T-helper 1 cell (primary cell): ENCODE data around the gene CCDC172.
A peak's percentile ranks its signal among the peaks of the same experiment; 100 is the strongest.

Source experiments
- DNase-seq, 5 donors: peaks; one replicate each; pipeline ENCODE4 v3.0.0-alpha.2; 2012 to 2020
- total RNA-seq, 4 donors: gene quantifications; one replicate each; lab custom pipeline; 2026; lab: John Stamatoyannopoulos, UW

Gene CCDC172, protein sequence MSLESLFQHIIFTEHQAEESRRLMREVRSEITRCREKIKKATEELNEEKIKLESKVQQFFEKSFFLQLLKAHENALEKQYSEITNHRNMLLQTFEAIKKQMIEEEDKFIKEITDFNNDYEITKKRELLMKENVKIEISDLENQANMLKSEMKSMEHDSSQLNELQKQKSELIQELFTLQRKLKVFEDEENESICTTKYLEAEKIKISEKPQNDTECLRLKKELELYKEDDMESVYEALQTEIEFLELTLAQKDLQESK
- total RNA-seq: 0 reads per million in 4 donors

DNA sequence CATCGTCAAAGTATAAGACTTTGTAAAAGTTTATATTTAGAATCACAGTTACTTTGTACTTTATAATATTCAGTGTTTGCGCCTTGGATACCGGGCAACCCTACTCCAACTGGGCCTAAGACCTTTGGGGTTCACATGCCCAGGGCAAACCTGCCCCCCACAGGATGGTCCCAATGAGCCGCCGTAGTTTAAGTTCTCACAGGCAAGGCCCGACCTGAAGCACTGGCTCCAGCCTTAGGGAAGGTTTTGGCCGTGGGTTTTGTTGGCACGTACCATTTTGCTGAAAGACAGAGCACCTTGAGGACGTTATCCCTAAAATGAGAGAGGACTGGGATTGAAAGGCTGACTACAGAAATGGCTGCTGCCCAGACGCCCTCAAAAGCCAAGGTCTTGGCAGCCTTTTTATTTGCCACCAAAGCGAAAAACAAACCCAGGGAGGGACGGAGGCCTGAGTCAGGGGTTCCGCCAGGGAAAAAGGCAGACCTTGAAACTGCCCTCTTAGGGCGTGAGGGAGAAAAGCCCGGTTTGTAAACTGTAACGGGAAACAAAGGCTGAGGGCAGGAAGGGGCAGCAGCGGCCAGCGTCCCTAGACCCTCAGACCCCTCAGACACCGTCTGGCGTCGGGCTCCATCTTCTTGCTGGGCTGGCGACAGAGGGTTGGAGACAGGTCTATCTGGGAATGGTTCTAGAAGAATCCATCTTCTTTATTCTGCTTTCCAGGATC lies at the start of gene CCDC172:
Gene CCDC172 (plus strand): TSS at position 222 of the 724 bp plus-strand sequence. CDS start 564 bp downstream, outside the sequence.
- DNase-seq: no peak

DNA sequence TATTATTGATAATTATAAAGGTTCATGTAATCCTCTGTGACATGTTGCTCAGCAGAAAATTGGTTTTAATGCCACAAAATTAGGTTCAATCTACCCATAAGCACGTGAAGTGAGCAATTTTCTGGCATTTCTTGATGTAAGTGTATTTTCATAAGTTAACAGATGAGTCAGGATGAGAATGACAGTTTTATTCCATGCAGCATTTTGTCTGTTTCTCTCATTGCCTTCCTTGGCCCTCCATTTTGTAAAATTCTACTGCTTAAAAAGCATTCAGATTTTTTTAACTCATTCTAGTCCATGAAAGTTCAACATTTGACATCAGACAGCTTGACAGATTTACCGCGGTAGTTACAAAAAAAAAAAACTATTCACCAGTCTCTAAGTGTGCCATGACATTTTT lies 47.3 kb upstream of the CCDC172 start:
- DNase-seq: no peak

- no peak for DNase-seq
These were observed 45.4 kb upstream of the CCDC172 start for GRCh38 chr10:116278846-116279245.

DNA sequence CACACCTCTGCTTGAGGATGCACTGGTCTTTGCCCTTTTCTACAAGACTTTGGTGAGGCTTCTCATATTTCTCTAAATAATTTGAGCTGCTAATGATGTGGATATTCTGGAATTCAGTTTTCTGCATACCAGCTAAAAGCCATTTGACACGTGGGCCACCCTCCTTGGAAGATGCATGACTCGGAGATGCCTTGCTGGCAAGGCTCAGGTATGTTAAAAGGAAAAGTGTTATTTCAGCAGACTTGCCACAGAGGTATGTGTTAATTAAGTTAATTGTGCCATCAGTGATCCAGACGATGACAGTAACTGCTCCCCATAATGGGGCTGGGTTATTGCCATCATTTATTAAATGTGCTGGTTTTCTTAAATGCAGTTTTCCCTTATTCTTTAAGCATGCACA lies 42.5 kb upstream of the CCDC172 start:
- DNase-seq: no peak

DNA sequence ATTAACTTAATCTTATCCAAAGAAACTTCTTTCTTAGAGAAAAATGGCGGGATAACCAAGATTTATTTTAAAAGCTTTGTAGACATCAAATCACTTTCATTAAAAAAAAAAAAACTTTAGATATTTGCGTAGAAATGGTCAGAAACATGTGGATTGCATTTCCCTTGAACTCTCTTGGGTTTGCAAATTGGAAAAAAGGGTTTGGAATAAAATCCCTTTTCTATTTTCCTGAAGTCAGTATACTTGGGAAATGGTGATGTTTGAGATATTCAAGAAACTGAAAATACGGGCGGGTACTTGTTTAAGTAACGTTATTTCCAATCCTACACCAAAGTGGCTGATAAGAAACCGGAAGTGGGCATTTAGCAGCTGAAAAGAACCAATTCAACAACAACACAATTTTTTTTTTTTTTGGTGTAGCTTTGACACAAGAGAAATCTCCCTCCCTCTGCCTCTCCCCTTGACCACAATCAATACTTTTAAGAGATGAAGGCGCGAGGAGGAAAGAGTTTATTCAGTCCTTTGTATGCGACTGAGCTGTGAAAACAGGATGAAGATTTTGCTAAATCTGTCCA lies 37.5 kb upstream of the CCDC172 start:
- DNase-seq: no peak

DNA sequence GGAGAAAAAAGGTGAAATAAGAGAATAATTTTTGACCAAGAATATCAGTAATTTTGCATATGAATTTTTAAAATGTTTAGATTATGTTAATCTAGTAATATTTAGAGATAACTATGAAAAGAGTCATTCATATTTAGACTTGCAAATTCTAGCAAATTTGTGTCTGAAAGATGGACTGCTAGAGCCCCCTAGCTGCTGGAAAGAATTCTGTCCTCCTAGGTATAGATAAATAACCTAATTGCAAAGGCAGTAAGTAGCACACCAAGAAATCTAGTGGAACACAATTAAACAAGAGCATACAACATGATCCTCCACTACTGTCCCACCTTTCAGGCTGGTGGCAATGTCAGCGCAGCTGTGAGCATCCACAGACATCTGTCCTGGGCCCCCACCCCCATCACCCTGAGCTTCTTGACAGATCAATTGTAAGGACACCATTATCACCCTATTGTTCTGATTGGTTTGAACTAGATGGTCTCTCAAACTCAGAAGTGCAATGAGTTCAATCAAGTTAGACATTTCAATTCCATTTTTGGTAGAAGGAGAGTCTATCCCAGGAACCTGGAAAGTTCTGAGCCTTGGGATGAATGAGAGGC lies 36.2 kb upstream of the CCDC172 start:
- peak in 1 of 5 donors; percentile 4 for DNase-seq

GRCh38 chr10:116289652-116290051 lies 34.6 kb upstream of the CCDC172 start:
- DNase-seq: no peak

GRCh38 chr10:116292493-116292892 lies 31.8 kb upstream of the CCDC172 start:
- DNase-seq: no peak

DNA sequence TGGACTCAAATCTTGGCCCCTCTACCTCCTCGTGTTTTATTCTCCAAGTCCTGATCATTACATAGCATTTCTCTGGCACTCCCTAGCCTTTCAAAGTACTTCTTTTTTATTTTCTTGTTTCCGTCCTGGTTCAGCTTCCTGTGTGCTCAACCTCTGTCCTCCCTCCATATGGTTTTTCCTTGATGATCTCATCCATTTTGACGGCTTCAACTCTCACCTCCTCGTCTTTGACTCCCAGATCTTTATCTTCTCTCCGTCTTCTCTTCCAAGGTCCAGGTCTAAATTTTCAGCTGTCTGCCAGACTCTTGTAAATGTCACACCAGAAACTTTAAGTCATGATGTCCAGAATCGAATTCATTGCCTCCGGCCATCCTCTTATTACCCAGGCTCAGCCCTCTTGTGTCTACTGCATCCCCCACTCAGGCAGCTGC lies 27.9 kb upstream of the CCDC172 start:
- no peak for DNase-seq

- DNase-seq: no peak
These were observed 25.7 kb upstream of the CCDC172 start for GRCh38 chr10:116298586-116298985.

- DNase-seq: no peak
These were observed 23.7 kb upstream of the CCDC172 start for GRCh38 chr10:116300542-116300941.

DNA sequence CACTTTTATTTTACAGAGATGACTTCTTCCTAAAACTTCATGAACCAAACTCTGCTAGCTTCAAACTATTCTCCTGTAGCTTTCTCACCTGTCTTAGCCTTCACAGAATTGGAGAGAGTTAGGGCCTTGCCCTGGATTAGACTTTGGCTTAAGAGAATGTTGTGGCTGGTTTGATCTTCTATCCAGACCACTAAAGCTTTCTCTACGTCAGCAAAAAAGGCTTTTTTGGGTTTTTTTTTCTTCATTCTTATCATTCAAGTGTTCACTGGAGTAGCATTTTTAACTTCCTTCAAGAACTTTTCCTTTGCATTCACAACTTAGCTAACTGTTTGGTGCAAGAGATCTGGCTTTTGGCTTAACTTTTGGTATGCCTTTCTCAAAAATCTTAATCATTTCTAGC lies 19.3 kb upstream of the CCDC172 start:
- DNase-seq: no peak

GRCh38 chr10:116306847-116307246 lies 17.4 kb upstream of the CCDC172 start:
- DNase-seq: no peak

DNA sequence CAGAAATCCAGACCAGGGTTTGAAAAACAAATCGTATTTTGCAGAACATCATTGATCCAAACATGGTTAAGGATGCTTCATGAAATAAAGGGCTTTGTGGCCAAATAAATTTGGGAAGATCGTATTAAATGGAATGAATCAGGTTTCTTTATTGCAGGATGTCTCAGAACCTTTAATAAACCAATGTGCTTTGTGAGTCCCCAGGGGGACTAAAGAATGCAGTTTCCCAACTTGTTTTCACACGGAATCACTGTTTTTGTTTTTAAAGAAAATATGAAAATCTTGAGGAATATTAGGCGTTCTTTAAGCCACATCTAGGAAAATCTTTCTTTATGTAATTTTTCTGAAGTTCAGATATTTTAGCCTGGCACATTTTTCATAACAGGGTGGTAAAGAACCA lies 16.8 kb upstream of the CCDC172 start:
- no peak for DNase-seq

GRCh38 chr10:116311016-116311415 lies 13.2 kb upstream of the CCDC172 start:
- no peak for DNase-seq

GRCh38 chr10:116311706-116312490 lies 12.3 kb upstream of the CCDC172 start:
- DNase-seq: no peak

GRCh38 chr10:116312548-116312947 lies 11.7 kb upstream of the CCDC172 start:
- no peak for DNase-seq

GRCh38 chr10:116316503-116316902 lies 7.7 kb upstream of the CCDC172 start:
- no peak for DNase-seq

DNA sequence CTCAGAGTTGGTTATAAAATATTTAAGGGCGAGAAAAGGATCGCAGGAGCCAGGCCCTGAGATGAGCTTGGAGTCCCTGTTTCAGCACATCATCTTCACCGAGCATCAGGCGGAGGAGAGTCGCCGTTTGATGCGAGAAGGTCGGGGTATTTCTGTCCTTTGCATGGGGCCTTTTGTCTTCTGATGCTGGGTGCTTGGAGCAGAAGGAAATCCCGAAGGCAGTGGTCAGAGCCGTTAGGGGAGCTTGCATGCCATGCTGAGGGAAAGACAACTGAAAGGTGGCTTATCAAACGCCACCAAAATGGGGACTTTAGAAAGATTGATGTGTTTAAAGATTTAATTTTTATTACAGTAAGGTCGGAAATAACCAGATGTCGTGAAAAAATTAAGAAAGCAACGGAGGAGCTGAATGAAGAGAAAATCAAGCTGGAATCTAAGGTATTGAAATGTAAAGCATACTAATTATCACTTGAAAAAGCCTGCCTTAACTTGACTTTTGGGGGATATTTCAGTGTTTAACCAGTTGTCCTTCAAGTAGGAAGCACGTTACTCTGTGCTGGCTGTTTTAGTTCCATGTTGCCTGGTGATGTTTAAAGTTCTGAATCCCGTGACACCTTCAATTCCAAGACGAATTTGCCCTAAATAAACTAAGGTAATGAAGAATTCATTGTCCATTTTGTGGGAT lies 845 bp downstream of the CCDC172 start:
- no peak for DNase-seq

GRCh38 chr10:116325987-116326386 lies 1.7 kb downstream of the CCDC172 start:
- no peak for DNase-seq

GRCh38 chr10:116329153-116329552 lies 4.9 kb downstream of the CCDC172 start:
- DNase-seq: no peak

DNA sequence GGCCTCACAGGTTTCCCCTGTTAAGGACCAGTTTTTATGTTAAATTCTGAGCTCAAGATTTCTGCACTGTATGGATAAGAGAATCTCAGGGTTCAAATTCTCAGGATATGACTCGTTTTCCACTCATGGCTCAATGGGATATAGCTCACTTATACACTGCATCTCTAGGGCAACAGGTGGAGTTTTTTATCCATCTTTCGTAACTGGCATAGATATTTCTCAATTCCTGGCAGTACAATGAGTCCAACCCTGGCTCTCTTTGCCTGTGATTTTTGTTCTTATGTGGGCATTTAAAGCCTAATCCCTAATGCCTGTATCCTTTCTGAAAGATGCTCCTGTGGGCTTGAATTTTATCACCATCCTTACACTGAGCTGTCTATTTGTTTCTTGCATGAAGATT lies 7.6 kb downstream of the CCDC172 start:
- no peak for DNase-seq
